SK-N-MC (cell line): ENCODE results near the gene ARPC1A.
"Not testable (repeated sequence)": the region's sequence is repeated elsewhere in the genome, so short reads cannot be mapped to it uniquely, and the experiment has no call there.

Experiments
- DNase-seq: peaks from one replicate; pipeline ENCODE4 v3.0.0-alpha.2; 2011; ENCODE audit warnings: low read depth, low spot score
- H3K27ac ChIP-seq: fragments of 200-600 bp; sonication (generic); 2 replicates; pipeline ENCODE4 v1.5.1; 2016; ENCODE audit warnings: mixed run types
- H3K36me3 ChIP-seq: fragments of 200-600 bp; sonication (generic); 2 replicates; pipeline ENCODE4 v1.6.1; 2017; ENCODE audit warnings: antibody characterized with exemption, low read length, mixed read lengths; ENCODE audit not compliant: insufficient read depth
- H3K4me3 ChIP-seq: fragments of 200-600 bp; sonication (generic); 2 replicates; pipeline ENCODE4 v1.5.1; 2016
- H3K9ac ChIP-seq: fragments of 200-600 bp; sonication (generic); 2 replicates; pipeline ENCODE4 v1.8.0; 2017; ENCODE audit warnings: mixed run types, mixed read lengths; ENCODE audit not compliant: insufficient read length
- H3K9me3 ChIP-seq: fragments of 200-600 bp; sonication (generic); 2 replicates; pipeline ENCODE4 v1.6.1; 2017; ENCODE audit warnings: low read depth, mild to moderate bottlenecking, antibody characterized with exemption, low read length, moderate library complexity, mixed read lengths
- EZH2 ChIP-seq: fragments of 200-600 bp; sonication (generic); IDR thresholded peaks from one replicate; pipeline ENCODE4 v1.6.1; 2017; ENCODE audit warnings: antibody characterized with exemption
- FOXP2 ChIP-seq: optimal IDR thresholded peaks from 2 replicates; pipeline ENCODE3; 2011; ENCODE audit warnings: mild to moderate bottlenecking, moderate library complexity; ENCODE audit not compliant: insufficient read depth; ENCODE audit errors: extremely low read length, control extremely low read depth
- POLR2AphosphoS5 ChIP-seq: IDR thresholded peaks from 2 replicates; pipeline ENCODE4 v1.6.1; 2012; ENCODE audit warnings: mild to moderate bottlenecking, low read depth, low read length, borderline replicate concordance

ARPC1A gene

DNA sequence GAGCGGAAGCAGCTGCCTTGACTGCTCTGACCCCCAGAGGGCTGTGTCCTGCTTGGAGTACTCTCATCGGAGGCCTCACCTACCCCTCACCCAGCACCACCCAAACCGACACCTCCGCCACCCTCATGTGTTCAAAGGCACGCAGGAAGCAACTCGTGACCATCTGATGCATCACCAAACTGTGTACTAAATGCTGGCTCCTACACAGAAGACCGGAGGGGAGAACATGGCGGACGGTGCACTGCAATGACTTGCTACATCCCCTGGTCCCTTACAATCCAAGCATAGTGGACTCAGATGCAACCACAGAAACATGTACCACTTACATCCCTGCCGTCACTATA, 79.3 kb downstream of the ARPC1A start:
- Histone ChIP-seq H3K9ac (no peak overlapping the region), H3K27ac (no peak overlapping the region), H3K9me3 (no peaks in the 10 kb centered on the region), H3K36me3 (peaks cover 48% of the 10 kb centered on the region), H3K4me3 (no peak overlapping the region)
- TF ChIP-seq FOXP2 (no peak), EZH2 (no peak), POLR2AphosphoS5 (no peak)
- no peak for DNase-seq

DNA sequence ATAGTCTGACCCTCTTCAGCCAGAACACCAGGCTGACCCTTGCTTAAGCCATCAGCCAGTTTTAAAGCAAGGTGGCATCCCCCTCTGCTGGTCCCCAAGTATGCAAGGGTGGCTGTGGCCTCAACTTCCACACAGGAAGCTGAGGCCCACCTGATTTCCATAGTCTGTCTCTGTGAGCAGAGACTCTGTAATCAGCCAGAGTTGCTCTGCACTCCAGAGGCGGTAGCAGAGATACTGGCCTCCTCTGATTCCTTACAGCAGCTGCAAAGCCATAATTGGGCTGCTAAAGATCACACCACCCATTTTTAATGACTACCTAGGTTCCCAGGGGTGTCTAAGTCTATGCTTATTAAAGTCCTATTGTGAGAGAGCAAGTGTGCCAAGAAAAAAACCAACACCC, 80.9 kb downstream of the ARPC1A start:
- peak overlapping the region; percentile 99 for H3K27ac ChIP-seq
- no peak for DNase-seq
- peak overlapping the region; percentile 96 for H3K4me3 ChIP-seq
- H3K36me3 ChIP-seq = peaks cover 47% of the 10 kb centered on the region
- H3K9ac ChIP-seq = peak overlapping the region; percentile 100
- TF ChIP-seq POLR2AphosphoS5 (no peak), FOXP2 (no peak), EZH2 (no peak)
- no peaks in the 10 kb centered on the region for H3K9me3 ChIP-seq

DNA sequence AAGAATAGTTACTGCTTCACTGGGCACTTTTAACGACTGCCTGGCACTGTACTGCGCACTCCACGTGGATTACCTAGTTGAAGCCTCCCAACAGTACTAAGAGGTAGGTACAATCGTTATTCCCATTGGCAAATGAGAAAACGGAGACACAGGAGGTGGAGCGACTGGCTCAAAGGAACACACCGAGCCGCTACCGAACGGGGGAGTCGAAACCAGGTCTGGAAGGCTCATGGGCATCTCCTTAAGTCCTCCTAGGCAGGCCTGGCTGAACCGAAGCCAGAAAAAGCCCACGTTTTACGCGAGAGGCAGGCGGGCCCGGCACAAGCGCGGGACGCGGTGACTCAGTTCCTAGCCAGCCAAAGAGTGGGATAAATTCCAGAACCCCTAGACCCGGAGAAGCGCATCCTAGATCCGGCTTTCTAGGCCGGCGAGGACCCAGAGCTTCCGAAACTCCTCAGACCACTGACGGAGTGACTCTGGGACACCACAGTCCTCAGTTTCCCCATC, 82.2 kb downstream of the ARPC1A start:
- DNase-seq = no peak

DNA sequence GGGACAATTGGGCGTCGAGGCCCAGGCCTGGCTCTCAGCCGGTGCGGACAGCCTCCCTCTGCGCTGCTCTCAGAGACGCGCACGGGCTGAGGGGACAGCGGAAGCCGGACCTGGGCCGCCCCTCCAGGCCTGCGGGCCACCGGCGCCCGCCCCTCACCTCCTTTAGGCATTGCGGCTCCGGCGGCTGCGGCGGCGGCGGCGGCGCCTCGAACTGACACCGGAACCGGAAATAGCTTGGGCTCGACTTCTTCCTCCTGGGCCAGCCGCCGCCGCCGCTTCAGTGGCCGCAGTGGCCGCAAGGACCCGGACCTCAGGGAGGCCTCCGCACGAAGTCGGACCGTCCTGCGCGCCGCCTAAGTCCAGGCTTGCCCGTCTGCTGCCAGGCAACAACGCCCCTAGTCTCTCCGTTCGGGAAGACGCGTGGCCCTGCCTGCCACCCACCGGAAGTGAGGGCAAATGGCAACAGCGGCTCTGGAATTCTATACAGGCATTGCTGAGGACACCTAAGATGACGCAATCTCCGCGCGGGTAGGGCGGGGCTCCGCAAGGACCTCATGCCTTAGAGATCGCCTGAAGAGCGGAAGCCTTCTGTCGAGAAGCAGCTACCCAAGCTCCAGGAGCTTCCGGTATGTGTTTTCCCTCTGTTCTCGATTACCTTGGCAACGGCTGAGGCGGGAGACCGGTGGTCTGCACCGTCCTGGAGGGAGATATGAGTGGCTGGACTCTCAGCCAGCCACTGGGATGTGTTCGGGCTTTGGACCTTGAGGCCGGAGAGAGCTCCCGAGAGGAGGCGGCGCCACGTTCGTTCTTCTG, 82.9 kb downstream of the ARPC1A start, which contains the start of the genes BUD31 and PDAP1:
Gene BUD31, plus strand, starts transcription at position 591 of the 813 bp plus-strand sequence. CDS start 2,124 bp downstream, outside the sequence.
Gene PDAP1, minus strand, starts transcription at position 219 of the 813 bp plus-strand sequence. Its CDS starts 49 bp downstream, at position 170.
- peak; percentile 96 for DNase-seq
- peak within 1 kb of the TSS; percentile 100 for H3K9ac ChIP-seq
- TF ChIP-seq FOXP2 (peak; percentile 59), EZH2 (no peak), POLR2AphosphoS5 (peak; percentile 95)
- H3K36me3 ChIP-seq = peaks cover 48% of the 10 kb centered on the region
- H3K9me3 ChIP-seq = no peaks in the 10 kb centered on the region
- peak within 1 kb of the TSS; percentile 96 for H3K4me3 ChIP-seq
- H3K27ac ChIP-seq = peak within 1 kb of the TSS; percentile 99

More for the DNA sequence above, 82.2 kb downstream of the ARPC1A start:
- H3K36me3 ChIP-seq = peaks cover 48% of the 10 kb centered on the region
- H3K27ac ChIP-seq = peak overlapping the region; percentile 99
- peak overlapping the region; percentile 100 for H3K9ac ChIP-seq
- no peaks in the 10 kb centered on the region for H3K9me3 ChIP-seq
- H3K4me3 ChIP-seq = peak overlapping the region; percentile 96
- TF ChIP-seq EZH2 (no peak), POLR2AphosphoS5 (no peak), FOXP2 (no peak)

DNA sequence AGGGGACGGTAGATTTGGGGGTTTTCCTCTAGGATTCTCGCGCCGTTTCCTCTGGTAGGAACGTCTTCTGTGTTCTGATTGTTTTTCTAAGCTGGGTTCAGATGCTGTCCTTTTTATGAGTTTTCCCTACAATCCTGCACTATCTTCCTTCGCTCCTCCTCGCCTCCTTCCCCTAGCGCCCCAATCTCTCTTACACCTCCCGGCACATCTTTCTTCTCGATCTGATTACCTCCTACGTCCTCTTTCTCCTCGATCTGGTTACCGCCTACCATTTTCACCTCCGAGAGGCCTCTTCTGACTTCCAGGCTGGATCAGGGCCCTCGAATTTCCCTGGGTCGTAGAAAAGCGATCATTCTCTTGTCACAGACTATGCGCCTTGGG, 83.5 kb downstream of the ARPC1A start:
- Histone ChIP-seq H3K9me3 (no peaks in the 10 kb centered on the region), H3K27ac (peak overlapping the region; percentile 99), H3K36me3 (peaks cover 44% of the 10 kb centered on the region), H3K4me3 (peak overlapping the region; percentile 96), H3K9ac (peak overlapping the region; percentile 100)
- no peak for DNase-seq
- TF ChIP-seq POLR2AphosphoS5 (no peak), EZH2 (no peak), FOXP2 (no peak)

DNA sequence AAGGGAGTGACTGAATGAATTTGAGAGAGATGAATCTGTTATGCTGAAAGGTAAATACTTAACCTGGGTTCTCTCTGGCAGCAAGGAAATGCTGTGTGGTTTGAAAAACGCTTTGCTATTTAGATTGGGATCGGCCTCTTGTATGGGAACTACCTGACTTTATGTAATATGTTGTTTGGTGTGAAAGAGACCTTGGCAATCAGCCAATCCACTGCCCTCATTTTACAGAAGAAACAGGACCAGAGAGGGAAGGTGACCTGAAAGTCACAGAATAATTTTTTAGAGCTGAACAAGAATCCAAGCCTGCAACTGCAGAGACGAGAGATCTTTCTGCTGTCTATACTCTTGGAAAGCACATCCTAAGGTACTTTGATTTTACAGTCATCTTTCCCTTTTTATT, 84.1 kb downstream of the ARPC1A start:
- Histone ChIP-seq H3K9me3 (no peaks in the 10 kb centered on the region), H3K9ac (peak overlapping the region; percentile 100), H3K4me3 (peak overlapping the region; percentile 96), H3K36me3 (peaks cover 42% of the 10 kb centered on the region), H3K27ac (no peak overlapping the region)
- no peak for DNase-seq
- TF ChIP-seq FOXP2 (no peak), EZH2 (no peak), POLR2AphosphoS5 (no peak)

DNA sequence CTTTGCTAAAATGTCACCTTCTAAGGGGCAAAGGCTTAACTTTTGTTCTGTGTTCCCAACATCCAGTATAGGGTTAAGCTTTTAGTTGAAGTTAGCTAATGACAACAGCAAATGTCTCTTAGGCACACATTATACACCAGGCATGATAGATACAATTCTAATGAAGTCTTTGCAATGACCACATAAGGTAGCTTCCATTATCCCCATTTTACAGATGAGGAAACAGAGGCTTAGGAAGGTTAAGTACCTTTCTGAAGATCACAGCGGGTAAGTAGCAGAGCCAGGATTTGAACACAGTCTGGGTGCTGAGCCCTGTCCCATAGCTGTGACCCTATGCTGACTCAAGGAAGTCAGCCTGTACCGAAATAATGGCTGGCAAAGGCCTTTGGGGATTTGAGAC, 84.9 kb downstream of the ARPC1A start:
- H3K4me3 ChIP-seq = peak overlapping the region; percentile 96
- H3K9ac ChIP-seq = no peak overlapping the region
- no peaks in the 10 kb centered on the region for H3K9me3 ChIP-seq
- TF ChIP-seq FOXP2 (no peak), POLR2AphosphoS5 (no peak), EZH2 (no peak)
- peaks cover 47% of the 10 kb centered on the region for H3K36me3 ChIP-seq
- DNase-seq = no peak
- no peak overlapping the region for H3K27ac ChIP-seq

DNA sequence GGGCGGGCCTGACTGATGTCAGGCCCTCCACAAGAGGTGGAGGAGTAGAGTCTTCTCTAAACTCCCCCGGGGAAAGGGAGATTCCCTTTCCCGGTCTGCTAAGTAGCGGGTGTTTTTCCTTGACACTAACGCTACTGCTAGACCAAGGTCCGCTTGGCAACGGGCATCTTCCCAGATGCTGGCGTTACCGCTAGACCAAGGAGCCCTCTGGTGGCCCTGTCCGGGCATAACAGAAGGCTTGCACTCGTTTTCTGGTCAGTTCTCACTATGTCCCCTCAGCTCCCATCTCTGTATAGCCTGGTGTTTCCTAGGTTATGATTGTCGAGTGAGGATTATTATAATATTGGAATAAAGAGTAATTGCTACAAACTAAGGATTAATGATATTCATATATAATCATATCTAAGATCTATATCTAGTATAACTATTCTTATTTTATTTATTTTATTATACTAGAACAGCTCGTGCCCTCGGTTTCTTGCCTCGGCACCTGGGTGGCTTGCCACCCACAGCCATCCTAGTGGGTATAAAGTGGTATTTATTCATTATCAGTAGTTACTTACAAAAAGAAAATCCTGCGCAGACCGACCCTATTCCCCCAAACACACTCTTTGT, 89.9 kb downstream of the ARPC1A start:
- not testable (repeated sequence) for H3K27ac ChIP-seq, H3K4me3 ChIP-seq, DNase-seq, H3K9me3 ChIP-seq, H3K9ac ChIP-seq
- H3K36me3 ChIP-seq = peaks cover 84% of the 10 kb centered on the region
